ENCODE data around the gene PLCD3.
A peak's percentile ranks its signal among the peaks of the same experiment; 100 is the strongest.

DNA sequence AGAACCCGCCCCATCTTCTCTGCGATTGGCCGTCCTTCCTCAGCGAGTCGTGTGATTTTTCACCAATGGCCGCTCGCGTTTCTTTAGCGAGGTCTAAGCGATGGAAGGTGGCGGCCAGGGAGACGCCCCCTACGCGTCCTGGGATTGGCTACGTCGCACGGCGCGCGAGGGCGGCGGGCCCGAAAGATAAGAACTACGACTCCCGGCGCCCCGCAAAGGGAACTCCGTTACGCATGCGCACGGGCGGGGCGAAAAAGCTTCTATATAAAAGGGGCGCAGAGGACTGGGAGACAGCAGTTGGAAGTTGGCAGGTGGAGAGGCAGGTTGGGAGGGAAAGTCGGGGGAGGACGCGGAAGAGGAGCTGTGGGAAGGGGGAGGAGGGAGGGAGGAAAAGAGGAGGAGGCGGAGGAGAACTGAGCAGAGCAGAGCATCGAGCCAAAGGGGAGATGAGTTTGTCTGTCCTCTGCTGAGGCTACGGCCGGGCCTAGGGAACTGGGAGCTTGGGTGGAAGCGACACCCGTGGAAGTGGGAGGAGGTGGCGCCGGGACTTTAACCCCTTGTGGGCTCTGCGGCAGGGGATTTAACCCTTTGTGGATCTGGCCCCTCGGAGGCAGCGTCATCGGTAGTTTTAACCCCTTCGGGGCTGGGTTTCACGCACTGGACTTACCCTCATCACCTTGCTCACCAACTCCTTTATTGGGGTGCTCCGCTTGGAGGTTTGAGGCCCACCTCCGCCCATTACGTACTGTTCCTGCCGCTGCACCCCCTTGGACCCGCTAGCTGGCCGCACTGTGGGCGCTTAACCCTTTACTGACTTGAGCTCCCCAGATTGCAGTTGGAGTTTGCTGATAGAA lies 16.1 kb upstream of the PLCD3 start, which contains the start of gene HEXIM1:
- peak; percentile 19 for TF ChIP-seq RAD21 (conservative IDR thresholded peaks at IDR 0.05)
- TF ChIP-seq, protein P1, sequence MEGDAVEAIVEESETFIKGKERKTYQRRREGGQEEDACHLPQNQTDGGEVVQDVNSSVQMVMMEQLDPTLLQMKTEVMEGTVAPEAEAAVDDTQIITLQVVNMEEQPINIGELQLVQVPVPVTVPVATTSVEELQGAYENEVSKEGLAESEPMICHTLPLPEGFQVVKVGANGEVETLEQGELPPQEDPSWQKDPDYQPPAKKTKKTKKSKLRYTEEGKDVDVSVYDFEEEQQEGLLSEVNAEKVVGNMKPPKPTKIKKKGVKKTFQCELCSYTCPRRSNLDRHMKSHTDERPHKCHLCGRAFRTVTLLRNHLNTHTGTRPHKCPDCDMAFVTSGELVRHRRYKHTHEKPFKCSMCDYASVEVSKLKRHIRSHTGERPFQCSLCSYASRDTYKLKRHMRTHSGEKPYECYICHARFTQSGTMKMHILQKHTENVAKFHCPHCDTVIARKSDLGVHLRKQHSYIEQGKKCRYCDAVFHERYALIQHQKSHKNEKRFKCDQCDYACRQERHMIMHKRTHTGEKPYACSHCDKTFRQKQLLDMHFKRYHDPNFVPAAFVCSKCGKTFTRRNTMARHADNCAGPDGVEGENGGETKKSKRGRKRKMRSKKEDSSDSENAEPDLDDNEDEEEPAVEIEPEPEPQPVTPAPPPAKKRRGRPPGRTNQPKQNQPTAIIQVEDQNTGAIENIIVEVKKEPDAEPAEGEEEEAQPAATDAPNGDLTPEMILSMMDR (IDR thresholded peaks at IDR 0.05; ENCODE audit: poor library complexity, severe bottlenecking): no peak
- peak; percentile 83 for TF ChIP-seq EP300 (conservative IDR thresholded peaks at IDR 0.05; ENCODE audit: poor library complexity, severe bottlenecking)
- peak; percentile 94 for TF ChIP-seq TAF1 (IDR thresholded peaks at IDR 0.05; ENCODE audit: low read depth)
- no peak for TF ChIP-seq EZH2 (IDR thresholded peaks at IDR 0.05; ENCODE audit: borderline replicate concordance, insufficient read depth, low read length, poor library complexity, severe bottlenecking)
- TF ChIP-seq, protein P2, sequence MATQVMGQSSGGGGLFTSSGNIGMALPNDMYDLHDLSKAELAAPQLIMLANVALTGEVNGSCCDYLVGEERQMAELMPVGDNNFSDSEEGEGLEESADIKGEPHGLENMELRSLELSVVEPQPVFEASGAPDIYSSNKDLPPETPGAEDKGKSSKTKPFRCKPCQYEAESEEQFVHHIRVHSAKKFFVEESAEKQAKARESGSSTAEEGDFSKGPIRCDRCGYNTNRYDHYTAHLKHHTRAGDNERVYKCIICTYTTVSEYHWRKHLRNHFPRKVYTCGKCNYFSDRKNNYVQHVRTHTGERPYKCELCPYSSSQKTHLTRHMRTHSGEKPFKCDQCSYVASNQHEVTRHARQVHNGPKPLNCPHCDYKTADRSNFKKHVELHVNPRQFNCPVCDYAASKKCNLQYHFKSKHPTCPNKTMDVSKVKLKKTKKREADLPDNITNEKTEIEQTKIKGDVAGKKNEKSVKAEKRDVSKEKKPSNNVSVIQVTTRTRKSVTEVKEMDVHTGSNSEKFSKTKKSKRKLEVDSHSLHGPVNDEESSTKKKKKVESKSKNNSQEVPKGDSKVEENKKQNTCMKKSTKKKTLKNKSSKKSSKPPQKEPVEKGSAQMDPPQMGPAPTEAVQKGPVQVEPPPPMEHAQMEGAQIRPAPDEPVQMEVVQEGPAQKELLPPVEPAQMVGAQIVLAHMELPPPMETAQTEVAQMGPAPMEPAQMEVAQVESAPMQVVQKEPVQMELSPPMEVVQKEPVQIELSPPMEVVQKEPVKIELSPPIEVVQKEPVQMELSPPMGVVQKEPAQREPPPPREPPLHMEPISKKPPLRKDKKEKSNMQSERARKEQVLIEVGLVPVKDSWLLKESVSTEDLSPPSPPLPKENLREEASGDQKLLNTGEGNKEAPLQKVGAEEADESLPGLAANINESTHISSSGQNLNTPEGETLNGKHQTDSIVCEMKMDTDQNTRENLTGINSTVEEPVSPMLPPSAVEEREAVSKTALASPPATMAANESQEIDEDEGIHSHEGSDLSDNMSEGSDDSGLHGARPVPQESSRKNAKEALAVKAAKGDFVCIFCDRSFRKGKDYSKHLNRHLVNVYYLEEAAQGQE (IDR thresholded peaks at IDR 0.05; ENCODE audit: borderline replicate concordance): peak; percentile 91
- TF ChIP-seq POLR2AphosphoS5 (IDR thresholded peaks at IDR 0.05): peak; percentile 100
